Measurements from ENCODE around the gene TMEM9B. TPM values are rescaled to one million over a fixed set of nuclear protein-coding genes. Genes with fewer than 3 reads are reported as not detected.
"Not testable (repeated sequence)": the region's sequence is repeated elsewhere in the genome, so short reads cannot be mapped to it uniquely, and the experiment has no call there.

The TMEM9B gene
- total RNA-seq, 1 donor from 2014 or later, result 31.3 TPM

DNA sequence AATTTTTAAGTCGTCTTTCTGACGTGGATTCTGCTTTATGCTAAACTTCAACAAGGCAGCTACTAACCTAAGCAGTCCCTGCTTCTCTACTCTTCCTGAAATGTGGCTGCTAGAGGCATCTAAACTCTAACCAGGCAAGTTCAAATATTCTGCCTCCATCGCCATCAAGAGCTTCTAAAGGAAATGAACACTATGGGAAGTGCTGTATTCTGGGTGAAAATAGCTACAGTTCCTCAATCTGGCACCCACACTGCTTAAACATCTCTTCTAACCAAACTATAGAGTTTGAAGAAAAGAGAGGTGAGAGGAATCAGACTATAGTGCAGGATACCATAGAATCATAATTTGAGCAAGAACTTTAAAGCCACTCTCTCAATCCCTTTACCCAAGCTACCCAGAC, 33.2 kb upstream of the TMEM9B start:
- DNase-seq (ENCODE audit: low spot score), result no peak
- peaks cover 4% of the 10 kb centered on the region for H3K27me3 Mint-ChIP-seq (ENCODE audit: insufficient read depth)
- peaks cover 1% of the 10 kb centered on the region for H3K36me3 Mint-ChIP-seq (ENCODE audit: low read depth)
- no peaks in the 10 kb centered on the region for H3K9me3 Mint-ChIP-seq
- intact Hi-C loops (cut with micrococcal nuclease), result no loop called here
- H3K27ac Mint-ChIP-seq, result no peak overlapping the region
- peaks cover 15% of the 10 kb centered on the region for H3K4me1 Mint-ChIP-seq (ENCODE audit: low read depth)
- H3K4me3 Mint-ChIP-seq, result no peak overlapping the region

DNA sequence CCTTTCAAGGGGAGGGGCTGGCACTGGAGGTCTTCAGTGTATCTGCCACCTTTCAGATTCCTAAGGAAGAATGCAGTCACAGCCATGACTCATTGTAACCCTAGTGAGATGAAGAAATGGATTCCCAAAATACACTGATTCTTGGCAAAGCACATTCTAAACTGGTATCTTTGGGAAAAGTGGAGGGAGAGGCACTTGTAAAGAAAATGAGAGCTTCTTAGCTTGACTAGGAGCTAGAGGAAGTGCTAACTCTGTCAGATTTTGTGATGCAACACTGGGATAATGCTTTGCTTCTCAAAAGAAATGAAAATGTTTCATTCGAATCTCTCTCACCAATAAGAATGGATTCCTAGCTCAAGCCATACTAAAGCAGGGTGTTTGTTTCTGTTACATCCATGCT, 25.2 kb upstream of the TMEM9B start:
- Mint-ChIP-seq H3K4me3 (no peak overlapping the region), H3K36me3 (ENCODE audit: low read depth) (no peaks in the 10 kb centered on the region), H3K27ac (no peak overlapping the region), H3K9me3 (no peaks in the 10 kb centered on the region), H3K27me3 (ENCODE audit: insufficient read depth) (peaks cover 6% of the 10 kb centered on the region), H3K4me1 (ENCODE audit: low read depth) (peaks cover 26% of the 10 kb centered on the region)
- intact Hi-C loops (cut with micrococcal nuclease), result no loop called here
- no peak for DNase-seq (ENCODE audit: low spot score)

DNA sequence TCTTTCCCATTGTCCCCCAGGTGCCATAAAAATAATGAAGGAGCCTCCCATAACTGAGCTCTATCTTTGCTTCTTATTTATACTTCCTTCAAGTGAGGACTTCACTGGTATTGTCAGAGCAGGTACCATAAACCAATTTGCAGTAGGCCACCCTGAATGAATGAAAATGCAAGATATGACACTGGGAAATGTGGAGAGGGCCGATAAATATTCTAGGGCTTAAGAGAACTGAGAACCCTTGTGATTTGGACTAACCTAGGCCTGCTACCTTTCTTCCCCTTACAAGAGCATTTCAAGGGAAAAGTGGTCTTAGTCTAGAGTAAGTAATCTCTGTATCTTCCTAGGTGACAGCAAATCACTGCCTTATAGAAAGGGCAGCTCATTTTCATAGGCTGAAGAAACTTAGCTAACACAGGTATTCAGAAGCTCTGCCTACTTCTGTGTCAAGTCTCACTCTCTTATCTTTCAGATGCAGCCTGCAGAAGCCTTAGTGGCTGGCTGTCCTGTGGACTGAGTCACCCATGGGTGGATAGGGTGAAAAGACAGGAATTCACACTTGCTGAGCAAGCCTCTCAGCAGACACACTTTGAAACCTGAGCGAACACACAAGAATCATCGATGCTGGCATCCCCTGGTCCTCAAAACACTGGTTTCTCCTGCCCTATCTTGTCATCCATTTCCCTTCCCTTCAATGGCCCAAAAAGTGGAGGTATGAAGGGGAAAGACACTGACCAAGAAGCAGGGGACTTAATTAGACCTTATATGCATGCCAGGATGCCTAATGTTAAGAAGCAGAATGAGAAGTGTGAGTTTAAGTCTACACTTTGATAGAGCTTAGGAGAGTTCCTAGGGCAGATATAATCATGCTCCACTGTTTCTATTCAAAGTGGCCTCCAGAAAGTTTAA, 24.3 kb upstream of the TMEM9B start:
- H3K4me1 Mint-ChIP-seq (ENCODE audit: low read depth), result peaks cover 29% of the 10 kb centered on the region
- no peak for DNase-seq (ENCODE audit: low spot score)

DNA sequence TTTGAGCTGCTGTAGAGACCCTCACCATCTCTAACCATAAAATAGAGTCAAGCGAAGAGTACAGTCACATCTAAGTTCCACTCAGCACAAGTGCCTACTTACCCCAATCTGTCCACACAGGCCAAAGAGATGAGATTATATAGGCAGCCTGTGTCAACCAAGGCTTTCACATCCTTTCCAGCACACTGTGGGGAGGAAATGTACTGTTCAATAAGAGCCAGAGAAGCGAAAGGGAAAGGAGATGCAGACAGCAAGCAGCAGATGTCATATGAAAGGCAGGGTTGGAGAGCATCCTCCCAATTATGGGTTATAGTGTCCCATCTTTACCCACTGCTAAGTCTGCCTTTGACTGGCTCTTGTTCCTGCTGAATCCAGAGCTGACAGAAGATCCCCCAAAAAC, 23.2 kb upstream of the TMEM9B start:
- DNase-seq (ENCODE audit: low spot score), result peak; percentile 20
- intact Hi-C loops (cut with micrococcal nuclease), result no loop called here
- Mint-ChIP-seq H3K27ac (no peak overlapping the region), H3K27me3 (ENCODE audit: insufficient read depth) (peaks cover 6% of the 10 kb centered on the region), H3K9me3 (no peaks in the 10 kb centered on the region), H3K36me3 (ENCODE audit: low read depth) (peaks cover 2% of the 10 kb centered on the region), H3K4me3 (no peak overlapping the region), H3K4me1 (ENCODE audit: low read depth) (peaks cover 29% of the 10 kb centered on the region)

More for the DNA sequence above, 24.3 kb upstream of the TMEM9B start:
- H3K4me3 Mint-ChIP-seq, result no peak overlapping the region
- peaks cover 2% of the 10 kb centered on the region for H3K36me3 Mint-ChIP-seq (ENCODE audit: low read depth)
- no peaks in the 10 kb centered on the region for H3K9me3 Mint-ChIP-seq
- H3K27me3 Mint-ChIP-seq (ENCODE audit: insufficient read depth), result peaks cover 6% of the 10 kb centered on the region
- no peak overlapping the region for H3K27ac Mint-ChIP-seq
- intact Hi-C loops (cut with micrococcal nuclease), result no loop called here

DNA sequence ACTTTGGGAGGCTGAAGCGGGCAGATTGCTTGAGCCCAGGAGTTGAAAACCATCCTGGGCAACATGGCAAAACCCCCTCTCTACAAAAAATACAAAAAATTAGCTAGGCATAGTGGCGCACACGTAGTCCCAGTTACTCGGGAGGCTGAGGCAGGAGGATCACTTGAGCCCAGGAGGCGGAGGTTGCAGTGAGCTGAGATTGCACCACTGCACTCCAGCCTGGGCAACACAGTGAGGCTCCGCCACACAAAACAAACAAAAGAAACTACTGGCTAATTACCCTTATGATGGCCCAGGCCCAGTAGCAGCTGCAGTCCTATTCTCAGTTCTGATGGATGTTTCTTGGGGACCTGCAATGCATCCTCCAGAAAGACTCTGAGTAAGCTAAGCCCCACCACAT, 22.5 kb upstream of the TMEM9B start:
- peaks cover 29% of the 10 kb centered on the region for H3K4me1 Mint-ChIP-seq (ENCODE audit: low read depth)
- intact Hi-C loops (cut with micrococcal nuclease), result not testable (repeated sequence)

DNA sequence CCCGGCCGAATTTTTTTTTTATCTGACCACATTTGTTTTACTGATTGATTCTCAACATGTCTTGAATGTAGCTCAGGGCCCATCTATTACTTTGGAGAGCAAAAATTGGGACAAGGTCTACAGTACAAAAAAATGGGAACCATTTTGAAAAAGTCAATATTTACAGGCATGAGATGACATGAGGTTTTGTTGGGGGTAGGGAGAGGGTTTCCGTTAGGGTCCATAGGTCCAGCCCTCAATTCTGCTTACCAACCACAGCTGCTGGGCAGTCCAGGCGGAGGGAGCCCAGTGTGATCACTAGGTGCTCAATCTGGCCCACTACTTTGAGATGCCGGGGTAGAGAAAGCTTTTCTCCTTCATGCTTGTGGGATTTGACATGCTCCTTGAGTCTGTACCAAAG, 21.2 kb upstream of the TMEM9B start:
- no peaks in the 10 kb centered on the region for H3K9me3 Mint-ChIP-seq
- DNase-seq (ENCODE audit: low spot score), result no peak
- H3K27me3 Mint-ChIP-seq (ENCODE audit: insufficient read depth), result peaks cover 6% of the 10 kb centered on the region
- H3K4me3 Mint-ChIP-seq, result no peak overlapping the region
- peaks cover 29% of the 10 kb centered on the region for H3K4me1 Mint-ChIP-seq (ENCODE audit: low read depth)
- intact Hi-C loops (cut with micrococcal nuclease), result no loop called here
- H3K36me3 Mint-ChIP-seq (ENCODE audit: low read depth), result peaks cover 2% of the 10 kb centered on the region
- no peak overlapping the region for H3K27ac Mint-ChIP-seq

More for the DNA sequence above, 22.5 kb upstream of the TMEM9B start:
- H3K9me3 Mint-ChIP-seq; H3K27me3 Mint-ChIP-seq (ENCODE audit: insufficient read depth); DNase-seq (ENCODE audit: low spot score); H3K27ac Mint-ChIP-seq; H3K36me3 Mint-ChIP-seq (ENCODE audit: low read depth); H3K4me3 Mint-ChIP-seq: not testable (repeated sequence)

DNA sequence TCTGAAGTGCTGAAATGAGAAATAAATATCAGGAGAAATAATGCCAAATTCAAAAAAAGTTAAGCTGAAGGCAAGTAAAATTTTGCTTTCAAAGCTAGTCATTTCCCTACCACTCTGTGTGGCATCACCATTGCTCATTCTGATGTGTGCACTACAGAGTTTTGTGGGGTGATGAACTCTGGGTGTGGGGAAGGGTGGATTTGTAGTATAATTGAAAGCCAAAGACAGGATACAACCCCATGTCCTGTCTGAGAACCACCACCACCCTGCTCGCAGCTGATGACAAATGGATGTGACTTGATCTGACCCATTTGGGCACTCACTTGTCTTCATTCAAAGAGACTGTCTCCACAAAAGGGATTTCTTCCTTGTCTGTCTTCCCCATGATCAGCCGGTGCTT, 19.3 kb upstream of the TMEM9B start:
- Mint-ChIP-seq H3K36me3 (ENCODE audit: low read depth) (peaks cover 2% of the 10 kb centered on the region), H3K4me1 (ENCODE audit: low read depth) (peaks cover 18% of the 10 kb centered on the region), H3K9me3 (no peaks in the 10 kb centered on the region), H3K27me3 (ENCODE audit: insufficient read depth) (no peaks in the 10 kb centered on the region), H3K4me3 (no peak overlapping the region), H3K27ac (no peak overlapping the region)
- DNase-seq (ENCODE audit: low spot score), result no peak
- intact Hi-C loops (cut with micrococcal nuclease), result no loop called here

DNA sequence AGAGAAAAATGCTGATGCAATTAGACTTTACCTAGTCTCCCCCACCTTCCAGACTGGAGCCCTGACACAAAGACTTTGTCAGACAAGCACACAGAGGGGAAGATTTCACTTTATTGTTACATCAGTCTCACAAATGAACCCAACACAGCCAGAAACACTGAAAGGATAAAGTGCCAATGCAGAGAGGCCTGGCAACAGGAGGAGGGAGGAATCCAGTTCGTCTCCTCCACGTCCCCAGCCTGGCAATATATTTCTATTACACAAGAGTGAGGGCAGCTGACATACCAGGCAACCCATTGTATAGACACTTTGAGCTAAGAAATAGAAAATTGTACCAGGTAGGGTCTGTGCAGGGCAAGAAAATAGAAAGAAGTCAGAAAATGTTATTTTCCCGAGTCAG, 16.2 kb upstream of the TMEM9B start:
- no peaks in the 10 kb centered on the region for H3K27me3 Mint-ChIP-seq (ENCODE audit: insufficient read depth)
- no peak overlapping the region for H3K27ac Mint-ChIP-seq
- H3K9me3 Mint-ChIP-seq, result no peaks in the 10 kb centered on the region
- intact Hi-C loops (cut with micrococcal nuclease), result no loop called here
- H3K4me3 Mint-ChIP-seq, result no peak overlapping the region
- peaks cover 4% of the 10 kb centered on the region for H3K4me1 Mint-ChIP-seq (ENCODE audit: low read depth)
- H3K36me3 Mint-ChIP-seq (ENCODE audit: low read depth), result peaks cover 2% of the 10 kb centered on the region
- DNase-seq (ENCODE audit: low spot score), result no peak

DNA sequence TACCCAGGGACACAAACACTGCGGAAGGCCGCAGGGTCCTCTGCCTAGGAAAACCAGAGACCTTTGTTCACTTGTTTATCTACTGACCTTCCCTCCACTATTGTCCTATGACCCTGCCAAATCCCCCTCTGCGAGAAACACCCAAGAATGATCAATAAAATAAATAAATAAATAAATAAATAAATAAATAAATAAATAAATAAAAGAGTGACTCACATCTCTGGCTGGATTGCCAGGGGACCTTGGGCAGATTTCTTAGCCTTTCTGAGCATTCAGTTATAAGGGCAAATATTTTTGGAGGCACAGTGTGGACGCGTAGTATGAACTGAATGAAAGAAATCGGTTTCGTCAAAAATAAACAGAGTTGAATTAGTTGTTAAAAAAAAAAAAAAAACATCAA, 15.1 kb upstream of the TMEM9B start:
- DNase-seq (ENCODE audit: low spot score); H3K9me3 Mint-ChIP-seq; H3K4me1 Mint-ChIP-seq (ENCODE audit: low read depth); H3K36me3 Mint-ChIP-seq (ENCODE audit: low read depth); H3K27me3 Mint-ChIP-seq (ENCODE audit: insufficient read depth); H3K27ac Mint-ChIP-seq; H3K4me3 Mint-ChIP-seq; intact Hi-C loops (cut with micrococcal nuclease): not testable (repeated sequence)

DNA sequence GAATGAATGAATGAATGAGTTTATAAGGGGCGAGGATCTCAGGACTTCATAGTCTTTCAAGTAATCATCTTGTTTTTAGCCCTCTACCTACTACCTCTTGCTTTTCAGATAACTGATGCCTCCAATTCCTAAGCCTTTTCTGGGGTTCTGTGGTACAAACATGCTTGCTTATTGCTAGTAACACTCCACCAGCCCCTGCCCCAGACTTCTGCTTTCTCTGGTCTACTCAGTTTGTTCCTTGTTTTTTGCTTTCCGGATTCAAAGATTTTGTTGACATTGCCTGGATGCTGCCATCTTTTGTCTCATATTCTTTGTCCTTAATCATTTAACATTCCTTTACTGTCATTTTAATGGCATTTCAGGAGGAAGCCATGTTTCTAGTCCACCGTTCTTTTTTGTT, 8.9 kb upstream of the TMEM9B start:
- DNase-seq (ENCODE audit: low spot score), result no peak
- H3K4me1 Mint-ChIP-seq (ENCODE audit: low read depth), result no peaks in the 10 kb centered on the region
- no peak overlapping the region for H3K27ac Mint-ChIP-seq

DNA sequence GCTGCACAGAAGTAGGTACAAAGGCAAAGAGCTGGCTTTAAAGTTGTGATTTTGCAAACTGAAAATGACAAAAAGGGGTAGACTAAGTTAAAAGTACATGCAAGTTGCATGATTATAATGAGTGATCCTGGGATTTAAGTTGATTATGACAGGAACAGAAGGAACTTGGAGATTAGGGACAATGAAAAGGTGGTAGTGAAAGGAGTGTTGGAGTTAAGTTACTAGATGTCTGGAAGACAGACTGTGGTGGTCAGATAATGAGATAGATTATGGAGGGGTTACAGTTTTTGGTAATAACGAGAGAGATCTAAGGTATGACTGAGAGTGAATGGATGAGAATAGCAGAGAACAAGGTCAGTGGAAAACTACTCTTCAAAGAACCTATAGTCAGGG, 7.7 kb upstream of the TMEM9B start:
- no peaks in the 10 kb centered on the region for H3K27me3 Mint-ChIP-seq (ENCODE audit: insufficient read depth)

More for the DNA sequence above, 8.9 kb upstream of the TMEM9B start:
- H3K36me3 Mint-ChIP-seq (ENCODE audit: low read depth), result peaks cover 2% of the 10 kb centered on the region
- H3K9me3 Mint-ChIP-seq, result no peaks in the 10 kb centered on the region
- H3K4me3 Mint-ChIP-seq, result no peak overlapping the region
- no peaks in the 10 kb centered on the region for H3K27me3 Mint-ChIP-seq (ENCODE audit: insufficient read depth)
- intact Hi-C loops (cut with micrococcal nuclease), result no loop called here

DNA sequence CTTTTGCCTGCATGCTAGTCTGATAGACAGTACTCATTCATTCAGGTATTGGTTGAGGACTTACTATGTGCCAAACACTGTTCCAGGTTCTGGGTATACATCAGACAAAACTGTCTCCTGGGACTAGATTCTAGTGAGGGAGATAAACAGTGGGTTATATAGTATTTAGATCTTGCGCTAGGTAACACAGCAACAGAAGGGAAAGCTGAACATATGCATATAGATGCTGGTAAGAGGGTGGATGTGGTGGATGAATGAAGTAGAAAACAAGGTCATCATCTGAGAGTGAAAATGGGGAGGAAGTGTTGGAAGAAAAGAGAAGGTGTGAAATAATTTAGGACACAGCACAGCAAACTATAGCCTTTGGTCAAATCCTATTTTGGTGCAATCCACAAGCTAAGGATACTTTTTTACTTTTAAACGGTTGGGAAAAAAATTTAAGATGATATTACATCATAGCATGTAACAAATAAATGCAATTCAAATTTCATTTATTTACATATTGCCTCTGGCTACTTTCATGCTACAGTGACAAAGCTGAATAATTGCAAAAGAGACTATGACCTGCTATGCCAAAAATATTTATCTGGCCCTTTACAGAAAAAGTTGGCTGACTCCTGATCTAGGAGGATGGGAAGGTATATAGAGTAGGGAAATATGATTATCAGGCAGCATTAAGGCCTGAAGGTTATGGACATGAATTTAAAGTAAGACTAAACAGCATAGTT, 7.1 kb upstream of the TMEM9B start:
- Mint-ChIP-seq H3K9me3 (no peaks in the 10 kb centered on the region), H3K36me3 (ENCODE audit: low read depth) (peaks cover 2% of the 10 kb centered on the region), H3K4me1 (ENCODE audit: low read depth) (no peaks in the 10 kb centered on the region), H3K4me3 (no peak overlapping the region), H3K27ac (no peak overlapping the region), H3K27me3 (ENCODE audit: insufficient read depth) (no peaks in the 10 kb centered on the region)
- intact Hi-C loops (cut with micrococcal nuclease), result no loop called here
- no peak for DNase-seq (ENCODE audit: low spot score)

More for the DNA sequence above, 7.7 kb upstream of the TMEM9B start:
- Mint-ChIP-seq H3K9me3 (no peaks in the 10 kb centered on the region), H3K4me3 (no peak overlapping the region), H3K27ac (no peak overlapping the region), H3K36me3 (ENCODE audit: low read depth) (peaks cover 2% of the 10 kb centered on the region), H3K4me1 (ENCODE audit: low read depth) (no peaks in the 10 kb centered on the region)
- no peak for DNase-seq (ENCODE audit: low spot score)
- intact Hi-C loops (cut with micrococcal nuclease), result no loop called here

DNA sequence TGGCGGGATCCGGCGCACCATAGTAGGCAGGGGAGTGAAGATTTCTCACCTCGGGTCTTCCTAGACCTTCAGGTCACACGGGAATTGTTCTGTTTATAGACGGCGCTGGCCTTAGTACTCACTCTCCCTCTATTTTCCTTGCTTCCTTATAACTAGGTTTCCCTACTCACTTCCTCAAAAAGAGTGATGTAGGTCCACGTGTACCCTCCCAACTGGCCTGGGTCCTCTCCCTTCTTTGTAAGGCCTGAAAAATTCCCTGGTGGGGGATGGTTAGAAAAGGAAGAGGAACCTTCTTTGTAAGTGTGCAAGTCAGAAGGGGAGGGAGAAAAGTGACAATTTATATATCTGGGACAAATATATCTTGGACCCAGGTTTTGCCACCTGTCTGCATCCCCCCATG, 2.9 kb upstream of the TMEM9B start:
- Mint-ChIP-seq H3K27me3 (ENCODE audit: insufficient read depth) (no peaks in the 10 kb centered on the region), H3K36me3 (ENCODE audit: low read depth) (peaks cover 3% of the 10 kb centered on the region), H3K4me3 (no peak overlapping the region), H3K9me3 (no peaks in the 10 kb centered on the region), H3K27ac (no peak overlapping the region), H3K4me1 (ENCODE audit: low read depth) (peaks cover 19% of the 10 kb centered on the region)
- DNase-seq (ENCODE audit: low spot score), result no peak
- intact Hi-C loops (cut with micrococcal nuclease), result no loop called here
